HEK293 (cell line): ENCODE measurements around the gene TPRN.

Experiments
- KLF16 ChIP-seq: fragments of 450-650 bp; formaldehyde crosslinking; IDR thresholded peaks from 2 replicates; pipeline ENCODE4 v1.5.1; 2017; ENCODE audit warnings: missing biosample characterization, missing genetic modification characterization
- MZF1 ChIP-seq: fragments of 450-650 bp; formaldehyde crosslinking; IDR thresholded peaks from 2 replicates; pipeline ENCODE4 v1.5.1; 2017; ENCODE audit warnings: missing biosample characterization, missing genetic modification characterization, borderline replicate concordance
- REPIN1 ChIP-seq: fragments of 450-650 bp; formaldehyde crosslinking; IDR thresholded peaks from 2 replicates; pipeline ENCODE4 v1.5.1; 2017; ENCODE audit warnings: missing biosample characterization, missing genetic modification characterization, low read depth
- ZBTB20 ChIP-seq: fragments of 450-650 bp; formaldehyde crosslinking; IDR thresholded peaks from 2 replicates; pipeline ENCODE4 v1.5.1; 2016; ENCODE audit warnings: missing biosample characterization, missing genetic modification characterization
- ZFP3 ChIP-seq: fragments of 450-650 bp; formaldehyde crosslinking; IDR thresholded peaks from 2 replicates; pipeline ENCODE4 v1.5.1; 2016; ENCODE audit warnings: low read depth, missing biosample characterization, missing genetic modification characterization
- ZFP69B ChIP-seq: fragments of 450-650 bp; formaldehyde crosslinking; IDR thresholded peaks from 2 replicates; pipeline ENCODE4 v1.5.1; 2016; ENCODE audit warnings: missing biosample characterization, missing genetic modification characterization
- ZNF132 ChIP-seq: fragments of 450-650 bp; formaldehyde crosslinking; IDR thresholded peaks from 2 replicates; pipeline ENCODE4 v1.5.1; 2017; ENCODE audit warnings: missing biosample characterization, missing genetic modification characterization, borderline replicate concordance
- ZNF175 ChIP-seq: fragments of 450-650 bp; formaldehyde crosslinking; IDR thresholded peaks from 2 replicates; pipeline ENCODE4 v1.5.1; 2016; ENCODE audit warnings: missing biosample characterization, missing genetic modification characterization
- ZNF19 ChIP-seq: fragments of 450-650 bp; formaldehyde crosslinking; IDR thresholded peaks from 2 replicates; pipeline ENCODE4; 2016; ENCODE audit warnings: missing biosample characterization, missing genetic modification characterization, low read depth
- ZNF211 ChIP-seq: fragments of 450-650 bp; formaldehyde crosslinking; IDR thresholded peaks from 2 replicates; pipeline ENCODE4 v1.5.1; 2016; ENCODE audit warnings: low read depth, missing biosample characterization, missing genetic modification characterization
- ZNF221 ChIP-seq: fragments of 450-650 bp; formaldehyde crosslinking; IDR thresholded peaks from 2 replicates; pipeline ENCODE4 v1.5.1; 2017; ENCODE audit warnings: missing biosample characterization, missing genetic modification characterization, borderline replicate concordance
- ZNF24 ChIP-seq: fragments of 450-650 bp; formaldehyde crosslinking; IDR thresholded peaks from 2 replicates; pipeline ENCODE4 v1.5.1; 2016; ENCODE audit warnings: missing biosample characterization, missing genetic modification characterization
- ZNF302 ChIP-seq: fragments of 450-650 bp; formaldehyde crosslinking; IDR thresholded peaks from 2 replicates; pipeline ENCODE4 v1.5.1; 2016; ENCODE audit warnings: missing biosample characterization, missing genetic modification characterization, low read depth
- ZNF354C ChIP-seq: fragments of 450-650 bp; formaldehyde crosslinking; IDR thresholded peaks from 2 replicates; pipeline ENCODE4 v1.5.1; 2016; ENCODE audit warnings: missing biosample characterization, missing genetic modification characterization, low read depth, borderline replicate concordance
- ZNF521 ChIP-seq: fragments of 450-650 bp; formaldehyde crosslinking; IDR thresholded peaks from 2 replicates; pipeline ENCODE4 v1.5.1; 2017; ENCODE audit warnings: missing biosample characterization, mild to moderate bottlenecking, missing genetic modification characterization
- ZNF555 ChIP-seq: fragments of 450-650 bp; formaldehyde crosslinking; conservative IDR thresholded peaks from 2 replicates; pipeline ENCODE4 v1.5.1; 2017; ENCODE audit warnings: missing biosample characterization, mild to moderate bottlenecking, missing genetic modification characterization, inconsistent platforms
- ZNF560 ChIP-seq: fragments of 450-650 bp; formaldehyde crosslinking; IDR thresholded peaks from 2 replicates; pipeline ENCODE4 v1.5.1; 2017; ENCODE audit warnings: missing biosample characterization, missing genetic modification characterization, borderline replicate concordance
- ZNF571 ChIP-seq: fragments of 450-650 bp; formaldehyde crosslinking; IDR thresholded peaks from 2 replicates; pipeline ENCODE4 v1.5.0; 2017; ENCODE audit warnings: missing biosample characterization, missing genetic modification characterization
- ZNF585B ChIP-seq: fragments of 450-650 bp; formaldehyde crosslinking; IDR thresholded peaks from 2 replicates; pipeline ENCODE4 v1.5.1; 2016; ENCODE audit warnings: missing biosample characterization, missing genetic modification characterization
- ZNF596 ChIP-seq: fragments of 450-650 bp; IDR thresholded peaks from 2 replicates; pipeline ENCODE4 v1.5.0; 2018; ENCODE audit warnings: missing biosample characterization, mild to moderate bottlenecking, missing genetic modification characterization, moderate library complexity
- ZNF623 ChIP-seq: fragments of 450-650 bp; formaldehyde crosslinking; IDR thresholded peaks from 2 replicates; pipeline ENCODE4 v1.5.1; 2016; ENCODE audit warnings: missing biosample characterization, missing genetic modification characterization
- ZNF626 ChIP-seq: fragments of 450-650 bp; sonication (Bioruptor Pico); formaldehyde crosslinking; IDR thresholded peaks from 2 replicates; pipeline ENCODE4 v1.5.1; 2018; ENCODE audit warnings: missing biosample characterization, missing genetic modification characterization, inconsistent platforms
- ZNF658 ChIP-seq: fragments of 450-650 bp; formaldehyde crosslinking; IDR thresholded peaks from 2 replicates; pipeline ENCODE4; 2016; ENCODE audit warnings: missing biosample characterization, missing genetic modification characterization
- ZNF664 ChIP-seq: fragments of 450-650 bp; formaldehyde crosslinking; IDR thresholded peaks from 2 replicates; pipeline ENCODE4 v1.5.1; 2016; ENCODE audit warnings: missing biosample characterization, missing genetic modification characterization
- ZNF670 ChIP-seq: fragments of 450-650 bp; formaldehyde crosslinking; IDR thresholded peaks from 2 replicates; pipeline ENCODE4 v1.5.1; 2016; ENCODE audit warnings: missing biosample characterization, missing genetic modification characterization, low read depth
- ZXDB ChIP-seq: fragments of 450-650 bp; formaldehyde crosslinking; IDR thresholded peaks from 2 replicates; pipeline ENCODE4 v1.5.1; 2016; ENCODE audit warnings: missing biosample characterization, missing genetic modification characterization
- TF ChIP-seq, protein P1 (sequence below): fragments of 450-650 bp; formaldehyde crosslinking; IDR thresholded peaks from 2 replicates; pipeline ENCODE4 v1.5.1; 2016; ENCODE audit warnings: missing biosample characterization, missing genetic modification characterization
- TF ChIP-seq, protein P2 (sequence below): fragments of 450-650 bp; formaldehyde crosslinking; IDR thresholded peaks from 2 replicates; pipeline ENCODE4 v1.5.1; 2016; ENCODE audit warnings: missing biosample characterization, missing genetic modification characterization, borderline replicate concordance
- TF ChIP-seq, protein P3 (sequence below): fragments of 450-650 bp; formaldehyde crosslinking; IDR thresholded peaks from 2 replicates; pipeline ENCODE4 v1.5.1; 2016; ENCODE audit warnings: missing biosample characterization, missing genetic modification characterization
- TF ChIP-seq, protein P4 (sequence below): fragments of 450-650 bp; formaldehyde crosslinking; IDR thresholded peaks from 2 replicates; pipeline ENCODE4 v1.5.1; 2017; ENCODE audit warnings: missing biosample characterization, missing genetic modification characterization
- TF ChIP-seq, protein P5 (sequence below): fragments of 450-650 bp; formaldehyde crosslinking; IDR thresholded peaks from 2 replicates; pipeline ENCODE4 v1.5.1; 2016; ENCODE audit warnings: missing biosample characterization, missing genetic modification characterization, borderline replicate concordance

TPRN gene

DNA sequence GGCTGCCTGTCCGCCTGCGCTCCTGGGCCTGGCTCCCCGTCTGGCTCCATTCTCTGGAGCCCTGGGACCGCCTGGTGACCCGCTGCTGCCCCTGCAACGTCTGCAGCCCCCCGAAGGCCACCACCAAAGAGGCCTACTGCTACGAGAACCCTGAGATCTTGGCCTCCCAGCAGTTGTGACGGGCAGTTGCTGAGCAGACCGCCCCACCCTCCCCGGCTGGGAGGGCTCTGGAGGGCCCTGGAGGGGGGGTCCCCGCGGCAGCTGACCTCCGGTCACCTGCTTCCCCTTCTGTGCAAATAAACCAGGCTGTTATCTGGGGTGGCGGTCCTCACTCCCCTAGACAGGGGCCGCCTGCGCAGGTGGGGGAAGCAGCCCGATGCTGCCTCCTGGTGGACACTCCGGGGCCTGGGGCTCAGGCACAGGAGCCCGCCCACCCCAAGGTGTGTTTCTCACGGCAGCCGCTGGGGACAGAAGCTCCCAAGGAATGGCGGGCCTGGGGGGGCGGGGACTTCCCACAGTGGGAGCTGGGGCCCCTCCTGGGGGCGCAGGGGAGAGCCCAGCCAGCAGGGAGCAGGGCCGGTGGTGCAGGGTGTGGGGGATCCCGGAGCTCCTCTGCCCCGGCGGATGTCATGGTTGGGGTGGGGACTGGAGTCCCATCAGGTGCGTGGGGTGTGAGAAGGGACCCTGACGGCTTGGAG is 35.8 kb upstream of the TPRN start (continued):
- TF ChIP-seq, protein P1, sequence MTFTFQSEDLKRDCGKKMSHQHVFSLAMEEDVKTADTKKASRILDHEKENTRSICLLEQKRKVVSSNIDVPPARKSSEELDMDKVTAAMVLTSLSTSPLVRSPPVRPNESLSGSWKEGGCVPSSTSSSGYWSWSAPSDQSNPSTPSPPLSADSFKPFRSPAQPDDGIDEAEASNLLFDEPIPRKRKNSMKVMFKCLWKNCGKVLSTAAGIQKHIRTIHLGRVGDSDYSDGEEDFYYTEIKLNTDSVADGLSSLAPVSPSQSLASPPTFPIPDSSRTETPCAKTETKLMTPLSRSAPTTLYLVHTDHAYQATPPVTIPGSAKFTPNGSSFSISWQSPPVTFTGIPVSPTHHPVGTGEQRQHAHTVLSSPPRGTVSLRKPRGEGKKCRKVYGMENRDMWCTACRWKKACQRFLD (tag by site-specific recombination) = no peak
- TF ChIP-seq, protein P2, sequence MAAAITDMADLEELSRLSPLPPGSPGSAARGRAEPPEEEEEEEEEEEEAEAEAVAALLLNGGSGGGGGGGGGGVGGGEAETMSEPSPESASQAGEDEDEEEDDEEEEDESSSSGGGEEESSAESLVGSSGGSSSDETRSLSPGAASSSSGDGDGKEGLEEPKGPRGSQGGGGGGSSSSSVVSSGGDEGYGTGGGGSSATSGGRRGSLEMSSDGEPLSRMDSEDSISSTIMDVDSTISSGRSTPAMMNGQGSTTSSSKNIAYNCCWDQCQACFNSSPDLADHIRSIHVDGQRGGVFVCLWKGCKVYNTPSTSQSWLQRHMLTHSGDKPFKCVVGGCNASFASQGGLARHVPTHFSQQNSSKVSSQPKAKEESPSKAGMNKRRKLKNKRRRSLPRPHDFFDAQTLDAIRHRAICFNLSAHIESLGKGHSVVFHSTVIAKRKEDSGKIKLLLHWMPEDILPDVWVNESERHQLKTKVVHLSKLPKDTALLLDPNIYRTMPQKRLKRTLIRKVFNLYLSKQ = no peak
- TF ChIP-seq REPIN1 (tag by site-specific recombination) (no peak), KLF16 (tag by site-specific recombination) (peak; percentile 97), ZNF658 (tag by site-specific recombination) (no peak), ZNF571 (tag by site-specific recombination) (no peak), ZFP3 (tag by site-specific recombination) (no peak), ZNF211 (no peak), ZNF555 (tag by site-specific recombination) (no peak), ZNF626 (tag by site-specific recombination) (no peak), ZFP69B (tag by site-specific recombination) (0 out of 2 replicates have a peak, but pooled peaks have one; percentile 18), ZNF175 (no peak), ZXDB (tag by site-specific recombination) (peak; percentile 51; the same call in 1 of the 2 replicates), ZNF596 (tag by site-specific recombination) (no peak), ZNF585B (tag by site-specific recombination) (no peak), ZNF221 (no peak), ZNF560 (tag by site-specific recombination) (no peak), ZNF670 (tag by site-specific recombination) (no peak), ZNF354C (no peak), ZNF132 (tag by site-specific recombination) (no peak), ZNF623 (no peak), ZNF521 (tag by site-specific recombination) (no peak), ZNF664 (tag by site-specific recombination) (no peak), ZBTB20 (tag by site-specific recombination) (peak; percentile 35; the same call in 1 of the 2 replicates), ZNF24 (tag by site-specific recombination) (no peak), MZF1 (tag by site-specific recombination) (no peak), ZNF302 (tag by site-specific recombination) (no peak), ZNF19 (tag by site-specific recombination) (no peak)
- TF ChIP-seq, protein P3, sequence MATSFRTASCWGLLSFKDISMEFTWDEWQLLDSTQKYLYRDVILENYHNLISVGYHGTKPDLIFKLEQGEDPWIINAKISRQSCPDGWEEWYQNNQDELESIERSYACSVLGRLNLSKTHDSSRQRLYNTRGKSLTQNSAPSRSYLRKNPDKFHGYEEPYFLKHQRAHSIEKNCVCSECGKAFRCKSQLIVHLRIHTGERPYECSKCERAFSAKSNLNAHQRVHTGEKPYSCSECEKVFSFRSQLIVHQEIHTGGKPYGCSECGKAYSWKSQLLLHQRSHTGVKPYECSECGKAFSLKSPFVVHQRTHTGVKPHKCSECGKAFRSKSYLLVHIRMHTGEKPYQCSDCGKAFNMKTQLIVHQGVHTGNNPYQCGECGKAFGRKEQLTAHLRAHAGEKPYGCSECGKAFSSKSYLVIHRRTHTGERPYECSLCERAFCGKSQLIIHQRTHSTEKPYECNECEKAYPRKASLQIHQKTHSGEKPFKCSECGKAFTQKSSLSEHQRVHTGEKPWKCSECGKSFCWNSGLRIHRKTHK = no peak
- TF ChIP-seq, protein P4, sequence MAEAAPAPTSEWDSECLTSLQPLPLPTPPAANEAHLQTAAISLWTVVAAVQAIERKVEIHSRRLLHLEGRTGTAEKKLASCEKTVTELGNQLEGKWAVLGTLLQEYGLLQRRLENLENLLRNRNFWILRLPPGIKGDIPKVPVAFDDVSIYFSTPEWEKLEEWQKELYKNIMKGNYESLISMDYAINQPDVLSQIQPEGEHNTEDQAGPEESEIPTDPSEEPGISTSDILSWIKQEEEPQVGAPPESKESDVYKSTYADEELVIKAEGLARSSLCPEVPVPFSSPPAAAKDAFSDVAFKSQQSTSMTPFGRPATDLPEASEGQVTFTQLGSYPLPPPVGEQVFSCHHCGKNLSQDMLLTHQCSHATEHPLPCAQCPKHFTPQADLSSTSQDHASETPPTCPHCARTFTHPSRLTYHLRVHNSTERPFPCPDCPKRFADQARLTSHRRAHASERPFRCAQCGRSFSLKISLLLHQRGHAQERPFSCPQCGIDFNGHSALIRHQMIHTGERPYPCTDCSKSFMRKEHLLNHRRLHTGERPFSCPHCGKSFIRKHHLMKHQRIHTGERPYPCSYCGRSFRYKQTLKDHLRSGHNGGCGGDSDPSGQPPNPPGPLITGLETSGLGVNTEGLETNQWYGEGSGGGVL (tag by site-specific recombination) = peak; percentile 68
- TF ChIP-seq, protein P5, sequence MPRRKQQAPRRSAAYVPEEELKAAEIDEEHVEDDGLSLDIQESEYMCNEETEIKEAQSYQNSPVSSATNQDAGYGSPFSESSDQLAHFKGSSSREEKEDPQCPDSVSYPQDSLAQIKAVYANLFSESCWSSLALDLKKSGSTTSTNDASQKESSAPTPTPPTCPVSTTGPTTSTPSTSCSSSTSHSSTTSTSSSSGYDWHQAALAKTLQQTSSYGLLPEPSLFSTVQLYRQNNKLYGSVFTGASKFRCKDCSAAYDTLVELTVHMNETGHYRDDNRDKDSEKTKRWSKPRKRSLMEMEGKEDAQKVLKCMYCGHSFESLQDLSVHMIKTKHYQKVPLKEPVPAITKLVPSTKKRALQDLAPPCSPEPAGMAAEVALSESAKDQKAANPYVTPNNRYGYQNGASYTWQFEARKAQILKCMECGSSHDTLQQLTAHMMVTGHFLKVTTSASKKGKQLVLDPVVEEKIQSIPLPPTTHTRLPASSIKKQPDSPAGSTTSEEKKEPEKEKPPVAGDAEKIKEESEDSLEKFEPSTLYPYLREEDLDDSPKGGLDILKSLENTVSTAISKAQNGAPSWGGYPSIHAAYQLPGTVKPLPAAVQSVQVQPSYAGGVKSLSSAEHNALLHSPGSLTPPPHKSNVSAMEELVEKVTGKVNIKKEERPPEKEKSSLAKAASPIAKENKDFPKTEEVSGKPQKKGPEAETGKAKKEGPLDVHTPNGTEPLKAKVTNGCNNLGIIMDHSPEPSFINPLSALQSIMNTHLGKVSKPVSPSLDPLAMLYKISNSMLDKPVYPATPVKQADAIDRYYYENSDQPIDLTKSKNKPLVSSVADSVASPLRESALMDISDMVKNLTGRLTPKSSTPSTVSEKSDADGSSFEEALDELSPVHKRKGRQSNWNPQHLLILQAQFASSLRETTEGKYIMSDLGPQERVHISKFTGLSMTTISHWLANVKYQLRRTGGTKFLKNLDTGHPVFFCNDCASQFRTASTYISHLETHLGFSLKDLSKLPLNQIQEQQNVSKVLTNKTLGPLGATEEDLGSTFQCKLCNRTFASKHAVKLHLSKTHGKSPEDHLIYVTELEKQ (tag by site-specific recombination) = no peak
